Neural cell (in vitro differentiated cells): Measurements from ENCODE around the gene BABAM2.

Source experiments
- EP300 ChIP-seq: fragments of 450-650 bp; conservative IDR thresholded peaks from 2 replicates; pipeline ENCODE4 v1.6.1; 2014; ENCODE audit warnings: antibody characterized with exemption, mild to moderate bottlenecking, moderate library complexity; ENCODE audit not compliant: poor library complexity, severe bottlenecking
- MXI1 ChIP-seq: fragments of 450-650 bp; conservative IDR thresholded peaks from 2 replicates; pipeline ENCODE4 v1.6.1; 2014; ENCODE audit warnings: antibody characterized with exemption, mild to moderate bottlenecking; ENCODE audit not compliant: poor library complexity, severe bottlenecking
- POLR2AphosphoS5 ChIP-seq: IDR thresholded peaks from 2 replicates; pipeline ENCODE4 v1.6.1; 2012
- SMC3 ChIP-seq: fragments of 450-650 bp; conservative IDR thresholded peaks from 2 replicates; pipeline ENCODE4 v1.6.1; 2014; ENCODE audit warnings: antibody characterized with exemption, mild to moderate bottlenecking, moderate library complexity; ENCODE audit not compliant: poor library complexity
- TAF1 ChIP-seq: IDR thresholded peaks from 2 replicates; pipeline ENCODE4 v1.6.1; 2012; ENCODE audit warnings: low read depth
- TF ChIP-seq, protein P1 (sequence below): fragments of 450-650 bp; IDR thresholded peaks from 2 replicates; pipeline ENCODE4 v1.5.1; 2014; ENCODE audit warnings: antibody characterized with exemption, mild to moderate bottlenecking, moderate library complexity; ENCODE audit not compliant: poor library complexity, severe bottlenecking

DNA sequence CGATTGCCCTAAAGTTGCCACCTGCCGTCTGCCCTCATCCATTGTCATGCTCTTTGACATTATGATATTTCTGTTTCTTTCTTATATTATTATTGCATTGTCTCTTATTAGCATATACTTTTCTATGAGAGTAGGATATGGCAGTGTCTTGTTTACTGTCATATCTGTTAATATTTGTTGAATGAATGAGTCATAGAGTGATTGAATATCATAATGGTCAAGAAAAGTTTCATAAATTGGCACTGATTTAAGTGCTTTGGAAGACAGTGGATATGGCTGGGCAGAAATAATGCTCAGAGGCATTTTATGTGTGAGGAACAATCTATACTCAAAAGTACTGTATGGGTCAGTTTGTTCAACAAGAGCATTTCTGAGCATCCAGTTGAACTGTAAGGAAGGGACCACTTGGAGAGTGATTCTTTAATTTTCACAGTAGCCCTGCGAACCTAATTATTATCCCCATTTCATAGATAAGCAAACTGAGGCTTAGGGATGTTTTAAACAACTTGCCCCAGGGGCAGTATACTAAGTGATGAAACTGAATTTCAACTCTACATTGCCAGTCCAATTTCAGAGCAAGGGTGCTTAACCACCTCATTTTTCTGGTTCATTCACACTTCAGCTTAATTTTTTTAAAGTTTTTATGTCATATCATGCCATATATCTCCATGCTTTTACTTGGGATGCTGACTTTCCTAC lies 326.7 kb downstream of the BABAM2 start:
- TF ChIP-seq, protein P1, sequence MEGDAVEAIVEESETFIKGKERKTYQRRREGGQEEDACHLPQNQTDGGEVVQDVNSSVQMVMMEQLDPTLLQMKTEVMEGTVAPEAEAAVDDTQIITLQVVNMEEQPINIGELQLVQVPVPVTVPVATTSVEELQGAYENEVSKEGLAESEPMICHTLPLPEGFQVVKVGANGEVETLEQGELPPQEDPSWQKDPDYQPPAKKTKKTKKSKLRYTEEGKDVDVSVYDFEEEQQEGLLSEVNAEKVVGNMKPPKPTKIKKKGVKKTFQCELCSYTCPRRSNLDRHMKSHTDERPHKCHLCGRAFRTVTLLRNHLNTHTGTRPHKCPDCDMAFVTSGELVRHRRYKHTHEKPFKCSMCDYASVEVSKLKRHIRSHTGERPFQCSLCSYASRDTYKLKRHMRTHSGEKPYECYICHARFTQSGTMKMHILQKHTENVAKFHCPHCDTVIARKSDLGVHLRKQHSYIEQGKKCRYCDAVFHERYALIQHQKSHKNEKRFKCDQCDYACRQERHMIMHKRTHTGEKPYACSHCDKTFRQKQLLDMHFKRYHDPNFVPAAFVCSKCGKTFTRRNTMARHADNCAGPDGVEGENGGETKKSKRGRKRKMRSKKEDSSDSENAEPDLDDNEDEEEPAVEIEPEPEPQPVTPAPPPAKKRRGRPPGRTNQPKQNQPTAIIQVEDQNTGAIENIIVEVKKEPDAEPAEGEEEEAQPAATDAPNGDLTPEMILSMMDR = no peak
- TF ChIP-seq SMC3 (no peak), POLR2AphosphoS5 (no peak), EP300 (no peak), MXI1 (no peak), TAF1 (no peak)
